ENCODE data around the gene TULP3.

TULP3 gene

GRCh38 chr12:2891240-2892053, 756 bp downstream of the TULP3 start:
- DNase-seq (ENCODE audit: low read depth): peak; percentile 67
- TF ChIP-seq CTCF (IDR thresholded peaks at IDR 0.05; ENCODE audit: low read length, missing control alignments): no peak
- peak overlapping the region; percentile 77 for H3K4me3 ChIP-seq (replicated peaks; ENCODE audit: low read depth, low read length)

GRCh38 chr12:2892246-2892645, 1.6 kb downstream of the TULP3 start:
- no peak for TF ChIP-seq CTCF (IDR thresholded peaks at IDR 0.05; ENCODE audit: low read length, missing control alignments)
- DNase-seq (ENCODE audit: low read depth): no peak
- peak overlapping the region; percentile 77 for H3K4me3 ChIP-seq (replicated peaks; ENCODE audit: low read depth, low read length)

- no peak overlapping the region for H3K4me3 ChIP-seq (replicated peaks; ENCODE audit: low read depth, low read length)
- DNase-seq (ENCODE audit: low read depth): peak; percentile 77
- TF ChIP-seq CTCF (IDR thresholded peaks at IDR 0.05; ENCODE audit: low read length, missing control alignments): no peak
Measured at GRCh38 chr12:2893007-2893406, 2.3 kb downstream of the TULP3 start.

DNA sequence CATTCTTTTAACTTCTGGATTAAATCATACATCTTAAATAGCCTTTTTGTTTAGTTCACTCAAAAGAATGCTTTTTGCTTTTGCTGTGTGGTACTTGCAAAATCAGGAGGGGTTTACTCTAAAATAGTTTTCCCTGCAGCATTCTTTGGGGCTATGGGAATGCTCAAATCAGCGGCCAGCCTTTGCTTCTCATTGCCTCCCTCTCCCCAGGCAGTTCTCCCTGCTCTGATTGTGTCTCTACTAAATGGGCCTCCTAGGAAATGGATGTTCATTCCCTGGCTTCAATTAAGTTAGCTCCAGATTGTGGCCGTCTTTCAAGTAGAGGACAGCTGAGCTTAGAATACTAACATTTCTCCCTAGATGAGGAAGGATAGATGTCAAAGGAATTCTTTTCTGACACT, 4.4 kb downstream of the TULP3 start:
- TF ChIP-seq CTCF (IDR thresholded peaks at IDR 0.05; ENCODE audit: low read length, missing control alignments): no peak
- H3K4me3 ChIP-seq (replicated peaks; ENCODE audit: low read depth, low read length): no peak overlapping the region
- DNase-seq (ENCODE audit: low read depth): no peak

DNA sequence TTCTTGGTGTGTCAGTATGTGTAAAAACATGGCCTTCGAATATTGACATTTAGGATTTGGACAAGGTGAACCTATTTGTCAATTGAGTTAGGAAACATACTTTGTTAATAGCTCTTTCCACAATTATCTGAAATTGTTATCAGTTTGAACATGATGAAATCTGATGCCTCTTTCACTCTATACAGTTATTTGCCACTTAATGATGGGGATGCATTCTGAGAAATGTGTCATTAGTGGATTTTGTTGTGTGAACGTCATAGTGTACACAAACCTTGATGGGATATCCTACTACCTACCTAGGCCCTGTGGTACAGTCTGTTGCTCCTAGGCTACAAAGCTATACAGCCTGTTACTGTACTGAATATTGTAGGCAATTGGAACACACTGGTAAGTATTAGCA, 4.8 kb downstream of the TULP3 start:
- no peak overlapping the region for H3K4me3 ChIP-seq (replicated peaks; ENCODE audit: low read depth, low read length)
- TF ChIP-seq CTCF (IDR thresholded peaks at IDR 0.05; ENCODE audit: low read length, missing control alignments): no peak
- no peak for DNase-seq (ENCODE audit: low read depth)

- no peak for DNase-seq (ENCODE audit: low read depth)
- no peak for TF ChIP-seq CTCF (IDR thresholded peaks at IDR 0.05; ENCODE audit: low read length, missing control alignments)
- H3K4me3 ChIP-seq (replicated peaks; ENCODE audit: low read depth, low read length): no peak overlapping the region
Measured at GRCh38 chr12:2897418-2897817, 6.7 kb downstream of the TULP3 start.

- H3K4me3 ChIP-seq (replicated peaks; ENCODE audit: low read depth, low read length): no peak overlapping the region
- DNase-seq (ENCODE audit: low read depth): no peak
- no peak for TF ChIP-seq CTCF (IDR thresholded peaks at IDR 0.05; ENCODE audit: low read length, missing control alignments)
Measured at GRCh38 chr12:2900642-2901041, 10.0 kb downstream of the TULP3 start.
